GM23338 (cell line): ENCODE measurements around the gene RSPH3. TPM values are rescaled to one million over a fixed set of nuclear protein-coding genes. Genes with fewer than 3 reads are reported as not detected.

Experiments
- ATAC-seq: fragments of 200-7000 bp; cut with Tn5 transposase; 3 replicates; pipeline ENCODE4 v1.9.1; 2020
- DNase-seq: peaks from one replicate; pipeline ENCODE4 v3.0.0-alpha.2; 2015; ENCODE audit warnings: low spot score
- H2AFZ ChIP-seq: fragments of 200-600 bp; sonication (generic); 2 replicates; pipeline ENCODE4 v1.8.0; 2016; ENCODE audit warnings: antibody characterized with exemption, mild to moderate bottlenecking, moderate library complexity
- H3F3A ChIP-seq: fragments of 200-600 bp; sonication (generic); replicated peaks from 2 replicates; pipeline ENCODE4 v1.8.0; 2017; ENCODE audit warnings: antibody characterized with exemption, mixed run types, low read depth
- H3K27ac ChIP-seq: fragments of 200-600 bp; sonication (generic); 2 replicates; pipeline ENCODE4 v1.6.1; 2016; ENCODE audit warnings: low read depth
- H3K27me3 ChIP-seq: fragments of 200-600 bp; sonication (generic); 2 replicates; pipeline ENCODE4 v1.8.0; 2016; ENCODE audit warnings: mild to moderate bottlenecking, mixed run types, moderate library complexity; ENCODE audit not compliant: insufficient read depth
- H3K36me3 ChIP-seq: fragments of 200-600 bp; sonication (generic); 2 replicates; pipeline ENCODE4 v1.8.0; 2016; ENCODE audit warnings: mild to moderate bottlenecking; ENCODE audit not compliant: insufficient read depth
- H3K4me1 ChIP-seq: fragments of 200-600 bp; sonication (generic); 2 replicates; pipeline ENCODE4 v1.8.0; 2016; ENCODE audit warnings: mild to moderate bottlenecking, moderate library complexity; ENCODE audit not compliant: insufficient read depth
- H3K4me2 ChIP-seq: fragments of 200-600 bp; sonication (generic); 2 replicates; pipeline ENCODE4 v1.7.1; 2017; ENCODE audit warnings: mixed run types
- H3K4me3 ChIP-seq: fragments of 200-600 bp; sonication (generic); 2 replicates; pipeline ENCODE4 v1.6.1; 2016; ENCODE audit warnings: mixed run types
- H3K79me2 ChIP-seq: fragments of 200-600 bp; sonication (generic); replicated peaks from 2 replicates; pipeline ENCODE4 v1.8.0; 2017; ENCODE audit warnings: mild to moderate bottlenecking; ENCODE audit not compliant: insufficient read depth
- H3K9me2 ChIP-seq: fragments of 200-600 bp; sonication (generic); 2 replicates; pipeline ENCODE4 v1.8.0; 2017; ENCODE audit not compliant: insufficient read depth
- H4K20me1 ChIP-seq: fragments of 200-600 bp; sonication (generic); replicated peaks from 2 replicates; pipeline ENCODE4 v1.8.0; 2017; ENCODE audit warnings: mild to moderate bottlenecking; ENCODE audit not compliant: insufficient read depth
- H3K27ac Mint-ChIP-seq: 2 replicates; pipeline ENCODE4 v1.8.0; 2020; ENCODE audit warnings: inconsistent platforms, mild to moderate bottlenecking, moderate library complexity, mixed read lengths
- H3K27me3 Mint-ChIP-seq: 3 replicates; pipeline ENCODE4 v1.8.0; 2022; ENCODE audit warnings: low read depth, mild to moderate bottlenecking, moderate library complexity, mixed read lengths, inconsistent platforms; ENCODE audit not compliant: insufficient read depth, poor library complexity
- H3K36me3 Mint-ChIP-seq: 3 replicates; pipeline ENCODE4 v1.8.0; 2021; ENCODE audit warnings: low read depth, mild to moderate bottlenecking, inconsistent platforms, moderate library complexity, mixed read lengths
- H3K4me1 Mint-ChIP-seq: 3 replicates; pipeline ENCODE4 v1.8.0; 2020; ENCODE audit warnings: mild to moderate bottlenecking, inconsistent platforms, mixed read lengths
- H3K4me3 Mint-ChIP-seq: 3 replicates; pipeline ENCODE4 v1.8.0; 2021; ENCODE audit warnings: moderate library complexity, mild to moderate bottlenecking, inconsistent platforms, mixed read lengths
- H3K9me3 Mint-ChIP-seq: 3 replicates; pipeline ENCODE4 v1.8.0; 2020; ENCODE audit warnings: moderate library complexity, mild to moderate bottlenecking, inconsistent platforms, mixed read lengths
- CREB1 ChIP-seq: fragments of 250-450 bp; sonication (Bioruptor Pico); IDR thresholded peaks from 2 replicates; pipeline ENCODE4 v1.5.0; 2020; ENCODE audit warnings: low read depth, mild to moderate bottlenecking, moderate library complexity
- CTCF ChIP-seq, 2 experiments: fragments of 200-600 bp in 1 of 2; sonication (generic) in 1 of 2; conservative IDR thresholded peaks; 2 replicates each; pipeline versions ENCODE4 v1.5.1 to v1.6.1; 2016 to 2017; ENCODE audit warnings: antibody characterized with exemption in 2 of 2, low read depth in 2 of 2, mild to moderate bottlenecking in 2 of 2, moderate library complexity in 1 of 2
- ETS1 ChIP-seq: IDR thresholded peaks from 2 replicates; pipeline ENCODE4 v1.6.1; 2016; ENCODE audit warnings: antibody characterized with exemption
- JUNB ChIP-seq: IDR thresholded peaks from one replicate; pipeline ENCODE4 v1.6.1; 2016; ENCODE audit warnings: antibody characterized with exemption; ENCODE audit not compliant: unreplicated experiment
- NANOG ChIP-seq: IDR thresholded peaks from 2 replicates; pipeline ENCODE4 v1.6.1; 2016; ENCODE audit warnings: antibody characterized with exemption, borderline replicate concordance
- POLR2AphosphoS5 ChIP-seq: IDR thresholded peaks from 2 replicates; pipeline ENCODE4 v1.6.1; 2016; ENCODE audit warnings: antibody characterized with exemption, low read depth
- REST ChIP-seq: IDR thresholded peaks from one replicate; pipeline ENCODE4 v1.6.1; 2018; ENCODE audit warnings: antibody characterized with exemption; ENCODE audit not compliant: unreplicated experiment
- ZNF462 ChIP-seq: fragments of 250-450 bp; sonication (Bioruptor Pico); IDR thresholded peaks from 2 replicates; pipeline ENCODE4 v1.5.0; 2020; ENCODE audit warnings: mild to moderate bottlenecking, moderate library complexity
- polyA plus RNA-seq: library from polyadenylated mRNA; unstranded; fragments of >200 nt; fragmentation: Nextera tagmentation; extraction: Ambion mirVana; gene quantifications from 2 replicates; pipeline ENCODE4 v1.2.1, GENCODE V29; 2016
- total RNA-seq: library from RNA; depleted of rRNA; stranded (reverse); fragments of >200 nt; shearing (Covaris generic); gene quantifications from 2 replicates; pipeline ENCODE4 v1.2.3, GENCODE V29; 2014

RSPH3 gene
- total and polyA plus RNA-seq, 2 experiments from 2014 or later, result 1.7 to 3.9 TPM

GRCh38 chr6:159035891-159036290, 35.9 kb upstream of the RSPH3 start:
- no peaks in the 10 kb centered on the region for H3K9me2 ChIP-seq
- H3K27ac Mint-ChIP-seq, result no peak overlapping the region
- no peaks in the 10 kb centered on the region for H3K4me1 ChIP-seq
- H3K27me3 Mint-ChIP-seq, result peaks cover 3% of the 10 kb centered on the region
- ATAC-seq, result peak; percentile 68
- H3F3A ChIP-seq, result no peaks in the 10 kb centered on the region
- H3K36me3 ChIP-seq, result no peaks in the 10 kb centered on the region
- H4K20me1 ChIP-seq, result no peaks in the 10 kb centered on the region
- peaks cover 6% of the 10 kb centered on the region; the same call in 1 of the 3 replicates for H3K4me1 Mint-ChIP-seq
- no peak overlapping the region for H3K4me2 ChIP-seq
- H3K36me3 Mint-ChIP-seq, result no peaks in the 10 kb centered on the region
- H3K27ac ChIP-seq, result no peak overlapping the region
- TF ChIP-seq ZNF462 (CRISPR knock-in tag) (no peak), POLR2AphosphoS5 (no peak), NANOG (no peak), CTCF (conservative IDR thresholded peaks at IDR 0.05; ENCODE audit: low read depth in 2 of 2) (no peak), CREB1 (no peak), ETS1 (no peak), REST (no peak), JUNB (no peak)
- H3K27me3 ChIP-seq, result no peaks in the 10 kb centered on the region
- H3K79me2 ChIP-seq, result no peaks in the 10 kb centered on the region
- no peaks in the 10 kb centered on the region for H3K9me3 Mint-ChIP-seq
- no peak overlapping the region for H3K4me3 Mint-ChIP-seq
- no peak overlapping the region for H3K4me3 ChIP-seq
- peak; percentile 12 for DNase-seq
- H2AFZ ChIP-seq, result peak overlapping the region; percentile 78
